Activated CD8-positive, alpha-beta memory T cell treated with anti-CD3 and anti-CD28 coated beads, Interleukin-2, amount 50 U/mL, for 48 hours (primary cell): ENCODE results near the gene CD22.

ENCODE experiments used
- DNase-seq: peaks from one replicate; pipeline ENCODE4 v3.0.0-alpha.2; 2020

CD22 gene

GRCh38 chr19:35315883-35316282 lies 13.1 kb upstream of the CD22 start:
- DNase-seq, result no peak

GRCh38 chr19:35316560-35316959 lies 12.4 kb upstream of the CD22 start:
- DNase-seq, result no peak

- DNase-seq, result no peak
Observed at GRCh38 chr19:35317464-35318043, 11.4 kb upstream of the CD22 start.

DNA sequence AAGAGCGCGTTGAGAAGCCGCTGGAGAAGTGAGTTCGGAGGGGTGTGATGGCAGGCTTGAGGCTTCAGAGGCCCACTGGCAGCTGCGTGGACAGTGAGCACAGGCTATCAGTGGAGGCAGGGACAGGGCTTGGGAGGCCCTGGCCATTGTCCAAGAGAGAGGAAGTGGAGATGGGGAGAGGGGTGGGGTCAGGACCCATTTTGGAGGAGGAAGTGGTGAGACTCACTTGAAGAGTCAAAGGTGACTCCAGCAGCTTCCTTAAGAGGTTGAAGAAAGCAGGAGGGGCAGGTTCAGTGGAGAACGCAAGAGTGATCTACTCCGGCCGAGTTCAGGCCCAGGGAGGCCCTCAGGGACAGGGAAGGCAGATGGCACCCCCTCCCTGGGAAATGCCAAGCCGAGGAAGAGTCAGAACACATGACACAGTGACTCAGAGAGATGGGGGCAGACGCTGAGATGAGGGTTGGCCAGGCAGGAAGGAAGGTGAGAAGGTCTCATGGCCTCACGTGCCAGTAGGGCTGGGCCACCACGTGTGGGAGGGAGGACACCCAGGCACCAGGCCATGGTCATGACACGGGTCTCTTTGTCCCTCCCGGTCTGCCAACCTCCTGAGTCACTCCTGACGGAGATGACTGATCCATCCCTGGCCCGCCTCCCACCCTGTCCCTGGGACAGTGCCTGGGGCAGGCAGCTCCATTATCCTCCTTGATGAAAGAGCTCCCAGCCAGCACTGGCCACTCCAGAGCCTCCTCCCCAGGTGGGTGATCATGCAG lies 10.1 kb upstream of the CD22 start:
- DNase-seq, result no peak

DNA sequence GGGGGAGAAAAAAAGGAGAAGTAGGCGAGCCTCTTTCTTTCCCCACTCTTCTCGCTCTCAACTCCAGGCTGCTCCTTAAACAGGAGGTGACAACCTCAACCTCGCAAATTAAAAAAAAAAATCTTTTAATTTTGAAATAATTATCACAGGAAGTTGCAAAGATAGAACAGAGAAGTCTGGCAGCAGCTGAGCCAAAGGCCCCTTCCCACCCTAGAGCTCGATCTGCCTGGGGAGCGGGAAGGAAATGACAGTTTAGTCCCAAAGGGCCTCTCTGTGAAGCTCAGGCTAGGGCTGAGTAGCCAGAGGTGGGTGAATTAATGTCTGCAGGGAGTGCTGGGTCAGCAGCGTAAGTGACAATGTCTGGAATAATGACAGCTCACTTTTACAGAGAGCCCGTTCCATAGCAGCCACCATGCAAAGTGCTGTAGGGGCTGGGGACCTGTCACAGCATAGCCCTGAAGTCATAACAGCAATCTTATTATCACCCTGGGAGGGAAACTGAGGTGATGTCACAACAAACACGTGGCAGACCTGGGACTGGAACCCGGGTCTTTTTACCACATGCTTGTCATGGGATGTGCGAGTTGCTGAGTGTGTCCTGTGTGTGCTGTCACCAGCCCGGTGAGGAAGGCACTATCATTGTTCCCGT lies 8.8 kb upstream of the CD22 start:
- no peak for DNase-seq

GRCh38 chr19:35321291-35321690 lies 7.7 kb upstream of the CD22 start:
- no peak for DNase-seq

DNA sequence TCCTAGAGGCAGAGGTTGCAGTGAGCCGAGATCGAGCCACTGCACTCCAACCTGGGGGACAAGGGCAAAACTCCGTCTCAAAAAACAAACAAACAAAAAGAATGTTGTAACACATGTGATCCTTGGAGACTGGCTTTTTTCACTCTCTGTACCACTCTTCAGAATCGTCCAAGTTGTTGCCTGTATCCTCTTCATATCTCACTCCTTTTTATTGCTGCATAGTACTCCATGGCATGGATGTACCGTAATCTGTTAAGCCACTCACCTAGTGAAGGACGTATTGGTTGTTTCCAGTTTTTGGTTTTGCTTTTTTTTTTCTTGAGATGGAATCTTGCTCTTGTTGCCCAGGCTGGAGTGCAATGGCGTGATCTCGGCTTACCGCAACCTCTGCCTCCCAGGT lies 7.0 kb upstream of the CD22 start:
- no peak for DNase-seq

- no peak for DNase-seq
Observed at GRCh38 chr19:35327642-35328041, 1.3 kb upstream of the CD22 start.

- no peak for DNase-seq
Observed at GRCh38 chr19:35329323-35329722, 336 bp downstream of the CD22 start.

- DNase-seq, result no peak
Observed at GRCh38 chr19:35330475-35330874, 1.5 kb downstream of the CD22 start.

DNA sequence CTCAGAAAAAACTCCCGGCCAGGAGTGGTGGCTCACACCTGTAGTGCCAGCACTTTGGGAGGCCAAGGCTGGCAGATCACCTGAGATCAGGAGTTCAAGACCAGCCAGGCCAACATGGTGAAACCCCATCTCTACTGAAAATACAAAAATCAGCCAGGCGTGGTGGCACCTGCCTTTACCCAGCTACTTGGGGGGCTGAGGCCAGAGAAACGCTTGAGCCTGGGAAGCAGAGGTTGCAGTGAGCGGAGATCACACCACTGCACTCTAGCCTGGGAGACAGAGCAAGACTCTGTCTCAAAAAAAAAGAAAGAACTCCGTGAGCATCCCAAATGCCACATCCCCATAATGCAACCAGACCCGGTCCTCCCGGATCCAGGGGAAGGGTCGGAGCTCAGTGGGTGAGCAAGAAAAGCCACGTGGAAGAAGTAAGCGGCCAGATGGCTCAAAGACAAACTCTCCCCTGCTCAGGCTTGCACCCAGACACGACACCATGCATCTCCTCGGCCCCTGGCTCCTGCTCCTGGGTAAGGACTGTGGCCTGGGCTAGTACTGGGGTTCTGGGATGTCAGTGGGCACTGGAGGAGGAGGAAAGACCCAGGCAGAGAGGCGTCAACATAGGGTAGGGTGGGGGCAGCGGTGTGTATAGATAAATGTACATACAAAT lies 2.7 kb downstream of the CD22 start:
- DNase-seq, result no peak

DNA sequence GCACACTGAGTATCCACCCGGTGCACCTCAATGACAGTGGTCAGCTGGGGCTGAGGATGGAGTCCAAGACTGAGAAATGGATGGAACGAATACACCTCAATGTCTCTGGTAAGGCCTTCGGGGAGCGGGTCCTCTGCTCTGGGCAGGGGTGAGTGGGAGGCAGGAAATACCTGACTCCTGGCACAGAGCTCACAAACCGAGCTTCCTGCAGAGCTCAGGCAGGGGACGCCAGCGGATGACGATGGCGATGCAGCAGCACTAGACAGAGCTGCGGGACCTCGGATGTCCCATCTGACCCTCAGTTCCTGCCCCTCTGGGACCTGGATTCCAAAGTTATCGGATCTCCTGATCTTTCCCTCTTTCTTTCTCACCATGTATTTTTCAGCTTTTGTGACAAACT lies 3.8 kb downstream of the CD22 start:
- no peak for DNase-seq

GRCh38 chr19:35334144-35334753 lies 5.3 kb downstream of the CD22 start:
- no peak for DNase-seq

DNA sequence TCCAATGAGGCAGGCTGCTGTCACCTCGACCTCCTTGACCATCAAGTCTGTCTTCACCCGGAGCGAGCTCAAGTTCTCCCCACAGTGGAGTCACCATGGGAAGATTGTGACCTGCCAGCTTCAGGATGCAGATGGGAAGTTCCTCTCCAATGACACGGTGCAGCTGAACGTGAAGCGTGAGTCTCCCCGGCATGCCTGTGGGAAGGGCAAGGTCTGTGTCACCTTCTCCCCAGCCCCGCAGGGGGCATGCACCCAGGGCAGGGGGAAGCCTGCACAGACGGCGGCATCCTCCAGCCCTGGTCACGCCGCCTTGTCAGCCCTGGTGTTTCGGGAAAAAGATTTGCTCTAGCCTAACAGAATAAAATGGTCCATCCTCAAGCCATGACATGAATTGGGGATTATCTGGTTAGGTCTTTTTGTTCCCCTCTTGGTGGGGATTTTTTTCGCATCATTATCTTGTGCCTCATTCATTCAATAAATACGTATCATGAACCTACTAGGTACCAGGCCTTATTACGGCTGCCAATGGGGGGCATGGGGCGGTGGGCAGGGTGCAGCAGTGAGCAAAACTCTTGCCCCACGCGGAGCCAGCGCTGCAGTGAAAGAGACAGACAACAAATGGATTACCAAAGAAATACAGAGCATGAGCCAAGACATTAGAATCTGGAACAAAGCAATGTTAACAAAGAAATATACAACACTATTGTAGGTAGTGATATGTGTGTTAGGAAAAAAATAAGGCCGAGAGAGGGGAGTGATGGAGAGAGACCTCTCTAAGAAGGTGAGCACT lies 7.4 kb downstream of the CD22 start:
- DNase-seq, result no peak

DNA sequence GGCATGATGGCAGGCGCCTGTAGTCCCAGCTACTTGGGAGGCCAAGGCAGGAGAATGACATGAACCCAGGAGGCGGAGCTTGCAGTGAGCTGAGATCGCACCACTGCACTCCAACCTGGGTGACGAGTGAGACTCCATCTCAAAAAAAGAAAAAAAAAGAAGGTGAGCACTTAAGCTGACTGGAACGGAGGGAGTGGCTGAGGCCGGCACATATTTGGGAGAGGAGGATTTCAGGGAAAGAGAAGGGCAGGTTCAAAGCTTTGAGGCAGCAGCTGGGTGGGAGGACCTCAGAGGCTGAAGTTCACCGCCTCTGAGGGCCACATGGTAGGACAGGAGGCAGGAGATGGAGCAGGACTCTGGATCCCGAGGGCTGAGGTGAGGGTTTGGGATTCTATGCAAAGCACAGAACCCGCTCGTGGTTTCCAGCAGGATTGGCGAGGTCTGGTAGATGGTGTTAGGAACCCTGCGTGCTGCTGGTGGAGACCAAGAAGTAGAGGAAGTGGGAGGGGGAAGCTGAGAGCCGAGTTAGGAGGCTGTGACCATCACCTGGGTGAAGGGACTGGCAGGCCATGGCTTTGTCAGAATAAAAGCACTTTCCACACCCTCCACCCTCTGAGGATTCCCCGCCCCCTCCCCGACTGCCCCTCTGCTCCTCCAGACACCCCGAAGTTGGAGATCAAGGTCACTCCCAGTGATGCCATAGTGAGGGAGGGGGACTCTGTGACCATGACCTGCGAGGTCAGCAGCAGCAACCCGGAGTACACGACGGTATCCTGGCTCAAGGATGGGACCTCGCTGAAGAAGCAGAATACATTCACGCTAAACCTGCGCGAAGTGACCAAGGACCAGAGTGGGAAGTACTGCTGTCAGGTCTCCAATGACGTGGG lies 8.4 kb downstream of the CD22 start:
- DNase-seq, result no peak

- no peak for DNase-seq
Observed at GRCh38 chr19:35337984-35338296, 9.0 kb downstream of the CD22 start.

GRCh38 chr19:35340431-35340830 lies 11.4 kb downstream of the CD22 start:
- no peak for DNase-seq

GRCh38 chr19:35341006-35341405 lies 12.0 kb downstream of the CD22 start:
- DNase-seq, result no peak

DNA sequence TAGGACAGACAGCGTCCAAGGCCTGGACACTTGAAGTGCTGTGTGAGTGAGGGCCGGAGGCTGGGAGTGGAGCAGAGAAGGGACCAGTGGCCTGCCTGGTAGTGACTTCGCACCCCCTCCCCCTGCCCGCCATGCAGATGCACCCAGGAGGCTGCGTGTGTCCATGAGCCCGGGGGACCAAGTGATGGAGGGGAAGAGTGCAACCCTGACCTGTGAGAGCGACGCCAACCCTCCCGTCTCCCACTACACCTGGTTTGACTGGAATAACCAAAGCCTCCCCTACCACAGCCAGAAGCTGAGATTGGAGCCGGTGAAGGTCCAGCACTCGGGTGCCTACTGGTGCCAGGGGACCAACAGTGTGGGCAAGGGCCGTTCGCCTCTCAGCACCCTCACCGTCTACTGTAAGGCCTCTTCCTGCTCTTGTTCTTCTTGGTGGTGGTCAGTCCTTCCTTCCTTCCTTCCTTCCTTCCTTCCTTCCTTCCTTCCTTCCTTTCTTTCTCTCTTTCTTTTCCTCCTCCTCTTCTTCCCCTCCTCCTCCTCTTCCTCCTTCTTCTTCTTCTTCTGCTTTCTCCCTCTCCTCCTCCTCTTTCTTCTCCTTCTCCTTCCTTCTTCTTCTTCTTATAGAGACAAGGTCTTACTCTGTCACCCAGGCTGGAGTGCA lies 12.7 kb downstream of the CD22 start:
- DNase-seq, result no peak

DNA sequence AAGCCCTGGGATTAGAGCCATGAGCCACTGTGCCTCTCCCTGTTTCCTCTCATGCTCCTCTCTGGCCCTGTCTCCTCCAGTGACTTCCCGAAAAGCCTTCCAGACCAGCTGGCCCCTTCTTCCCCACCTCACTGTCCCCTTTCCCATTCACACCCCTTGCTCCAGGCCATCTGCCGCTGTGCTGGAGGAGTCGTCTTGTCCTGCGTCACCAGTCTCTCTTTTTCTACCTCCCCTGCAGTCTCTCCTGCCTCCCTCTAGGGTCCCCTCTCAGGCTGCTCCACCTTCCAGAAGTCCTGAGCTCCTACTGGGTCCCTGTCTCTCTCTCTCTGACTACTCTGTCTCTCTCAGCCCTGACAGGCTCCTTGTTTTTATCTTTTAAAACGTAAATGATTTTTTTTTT lies 13.4 kb downstream of the CD22 start:
- no peak for DNase-seq

DNA sequence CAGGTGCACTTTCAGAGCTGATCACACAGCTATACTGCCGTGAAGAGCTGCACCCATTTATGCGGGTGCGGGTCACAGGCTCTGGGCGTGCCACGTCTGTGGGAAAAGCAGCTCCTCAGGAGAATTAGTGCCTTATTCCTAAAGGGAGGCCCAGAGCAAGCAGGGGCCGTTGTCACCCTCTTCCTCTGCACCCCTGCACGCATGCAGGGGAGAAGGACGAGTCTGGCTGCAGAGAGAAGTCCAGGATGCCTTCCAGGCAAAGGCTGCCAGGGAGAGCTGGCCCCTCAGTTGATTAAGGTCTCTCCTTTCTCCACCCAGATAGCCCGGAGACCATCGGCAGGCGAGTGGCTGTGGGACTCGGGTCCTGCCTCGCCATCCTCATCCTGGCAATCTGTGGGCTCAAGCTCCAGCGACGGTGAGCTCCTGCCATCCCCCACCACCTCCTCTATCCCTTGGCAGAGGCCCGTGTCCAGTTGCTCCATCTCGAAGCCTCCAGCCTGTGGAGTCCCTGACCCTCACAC lies 15.6 kb downstream of the CD22 start:
- peak; percentile 49 for DNase-seq
